Measurements from ENCODE around the gene MAP3K13. TPM values are rescaled to one million over a fixed set of nuclear protein-coding genes. Genes with fewer than 3 reads are reported as not detected.

The MAP3K13 gene
- total RNA-seq, 1 donor from 2014 or later = 14.7 TPM

- Mint-ChIP-seq H3K4me1 (ENCODE audit: low read depth) (peaks cover 14% of the 10 kb centered on the region), H3K4me3 (ENCODE audit: low read depth) (no peak overlapping the region), H3K36me3 (ENCODE audit: low read depth) (no peaks in the 10 kb centered on the region), H3K9me3 (no peaks in the 10 kb centered on the region), H3K27ac (no peak overlapping the region), H3K27me3 (ENCODE audit: low read depth) (peaks cover 8% of the 10 kb centered on the region)
- DNase-seq (ENCODE audit: low spot score) = no peak
- intact Hi-C loops (cut with micrococcal nuclease) = no loop called here
These were observed 32.7 kb upstream of the MAP3K13 start for GRCh38 chr3:185330238-185330637.

- peaks cover 8% of the 10 kb centered on the region for H3K27me3 Mint-ChIP-seq (ENCODE audit: low read depth)
- H3K9me3 Mint-ChIP-seq = no peaks in the 10 kb centered on the region
- DNase-seq (ENCODE audit: low spot score) = no peak
- H3K36me3 Mint-ChIP-seq (ENCODE audit: low read depth) = no peaks in the 10 kb centered on the region
- no peak overlapping the region for H3K4me3 Mint-ChIP-seq (ENCODE audit: low read depth)
- intact Hi-C loops (cut with micrococcal nuclease) = no loop called here
- H3K27ac Mint-ChIP-seq = no peak overlapping the region
- peaks cover 14% of the 10 kb centered on the region for H3K4me1 Mint-ChIP-seq (ENCODE audit: low read depth)
These were observed 32.3 kb upstream of the MAP3K13 start for GRCh38 chr3:185330644-185331043.

- Mint-ChIP-seq H3K4me1 (ENCODE audit: low read depth) (peaks cover 18% of the 10 kb centered on the region), H3K36me3 (ENCODE audit: low read depth) (no peaks in the 10 kb centered on the region), H3K27me3 (ENCODE audit: low read depth) (peaks cover 1% of the 10 kb centered on the region), H3K4me3 (ENCODE audit: low read depth) (no peak overlapping the region), H3K27ac (no peak overlapping the region), H3K9me3 (no peaks in the 10 kb centered on the region)
- DNase-seq (ENCODE audit: low spot score) = no peak
- intact Hi-C loops (cut with micrococcal nuclease) = no loop called here
These were observed 30.8 kb upstream of the MAP3K13 start for GRCh38 chr3:185332026-185332735.

- Mint-ChIP-seq H3K36me3 (ENCODE audit: low read depth) (no peaks in the 10 kb centered on the region), H3K27ac (no peak overlapping the region), H3K4me1 (ENCODE audit: low read depth) (peaks cover 18% of the 10 kb centered on the region), H3K27me3 (ENCODE audit: low read depth) (no peaks in the 10 kb centered on the region), H3K9me3 (no peaks in the 10 kb centered on the region), H3K4me3 (ENCODE audit: low read depth) (no peak overlapping the region)
- no peak for DNase-seq (ENCODE audit: low spot score)
- intact Hi-C loops (cut with micrococcal nuclease) = no loop called here
These were observed 27.1 kb upstream of the MAP3K13 start for GRCh38 chr3:185335799-185336198.

- no peaks in the 10 kb centered on the region for H3K9me3 Mint-ChIP-seq
- intact Hi-C loops (cut with micrococcal nuclease) = no loop called here
- peaks cover 16% of the 10 kb centered on the region for H3K4me1 Mint-ChIP-seq (ENCODE audit: low read depth)
- H3K36me3 Mint-ChIP-seq (ENCODE audit: low read depth) = no peaks in the 10 kb centered on the region
- H3K27me3 Mint-ChIP-seq (ENCODE audit: low read depth) = no peaks in the 10 kb centered on the region
- DNase-seq (ENCODE audit: low spot score) = no peak
- no peak overlapping the region for H3K4me3 Mint-ChIP-seq (ENCODE audit: low read depth)
- H3K27ac Mint-ChIP-seq = no peak overlapping the region
These were observed 25.6 kb upstream of the MAP3K13 start for GRCh38 chr3:185337231-185337816.

GRCh38 chr3:185339945-185340344 lies 23.0 kb upstream of the MAP3K13 start:
- no peaks in the 10 kb centered on the region for H3K27me3 Mint-ChIP-seq (ENCODE audit: low read depth)
- intact Hi-C loops (cut with micrococcal nuclease) = no loop called here

GRCh38 chr3:185340751-185341150 lies 22.2 kb upstream of the MAP3K13 start:
- H3K4me3 Mint-ChIP-seq (ENCODE audit: low read depth) = no peak overlapping the region
- H3K9me3 Mint-ChIP-seq = no peaks in the 10 kb centered on the region
- no peaks in the 10 kb centered on the region for H3K27me3 Mint-ChIP-seq (ENCODE audit: low read depth)
- no peak overlapping the region for H3K27ac Mint-ChIP-seq
- intact Hi-C loops (cut with micrococcal nuclease) = no loop called here
- DNase-seq (ENCODE audit: low spot score) = no peak
- no peaks in the 10 kb centered on the region for H3K36me3 Mint-ChIP-seq (ENCODE audit: low read depth)
- peaks cover 12% of the 10 kb centered on the region for H3K4me1 Mint-ChIP-seq (ENCODE audit: low read depth)

More at GRCh38 chr3:185339945-185340344, 23.0 kb upstream of the MAP3K13 start:
- H3K36me3 Mint-ChIP-seq (ENCODE audit: low read depth) = no peaks in the 10 kb centered on the region
- H3K27ac Mint-ChIP-seq = no peak overlapping the region
- H3K9me3 Mint-ChIP-seq = no peaks in the 10 kb centered on the region
- no peak overlapping the region for H3K4me3 Mint-ChIP-seq (ENCODE audit: low read depth)
- peaks cover 14% of the 10 kb centered on the region for H3K4me1 Mint-ChIP-seq (ENCODE audit: low read depth)
- DNase-seq (ENCODE audit: low spot score) = no peak

GRCh38 chr3:185341616-185342458 lies 21.1 kb upstream of the MAP3K13 start:
- no peaks in the 10 kb centered on the region for H3K36me3 Mint-ChIP-seq (ENCODE audit: low read depth)
- peaks cover 9% of the 10 kb centered on the region for H3K4me1 Mint-ChIP-seq (ENCODE audit: low read depth)

GRCh38 chr3:185342459-185343174 lies 20.3 kb upstream of the MAP3K13 start:
- no peak for DNase-seq (ENCODE audit: low spot score)
- no peak overlapping the region for H3K27ac Mint-ChIP-seq
- H3K27me3 Mint-ChIP-seq (ENCODE audit: low read depth) = peaks cover 1% of the 10 kb centered on the region
- H3K36me3 Mint-ChIP-seq (ENCODE audit: low read depth) = no peaks in the 10 kb centered on the region
- no peak overlapping the region for H3K4me3 Mint-ChIP-seq (ENCODE audit: low read depth)
- intact Hi-C loops (cut with micrococcal nuclease) = no loop called here
- H3K9me3 Mint-ChIP-seq = no peaks in the 10 kb centered on the region
- peaks cover 9% of the 10 kb centered on the region for H3K4me1 Mint-ChIP-seq (ENCODE audit: low read depth)

More at GRCh38 chr3:185341616-185342458, 21.1 kb upstream of the MAP3K13 start:
- H3K4me3 Mint-ChIP-seq (ENCODE audit: low read depth) = no peak overlapping the region
- H3K27me3 Mint-ChIP-seq (ENCODE audit: low read depth) = peaks cover 1% of the 10 kb centered on the region
- no peaks in the 10 kb centered on the region for H3K9me3 Mint-ChIP-seq
- no peak overlapping the region for H3K27ac Mint-ChIP-seq
- no peak for DNase-seq (ENCODE audit: low spot score)
- intact Hi-C loops (cut with micrococcal nuclease) = no loop called here

GRCh38 chr3:185347399-185347798 lies 15.5 kb upstream of the MAP3K13 start:
- DNase-seq (ENCODE audit: low spot score) = no peak
- intact Hi-C loops (cut with micrococcal nuclease) = no loop called here
- Mint-ChIP-seq H3K27ac (no peak overlapping the region), H3K4me3 (ENCODE audit: low read depth) (no peak overlapping the region), H3K9me3 (no peaks in the 10 kb centered on the region), H3K36me3 (ENCODE audit: low read depth) (no peaks in the 10 kb centered on the region), H3K27me3 (ENCODE audit: low read depth) (peaks cover 6% of the 10 kb centered on the region), H3K4me1 (ENCODE audit: low read depth) (peaks cover 6% of the 10 kb centered on the region)

- Mint-ChIP-seq H3K27ac (no peak overlapping the region), H3K4me3 (ENCODE audit: low read depth) (no peak overlapping the region), H3K9me3 (no peaks in the 10 kb centered on the region), H3K27me3 (ENCODE audit: low read depth) (peaks cover 12% of the 10 kb centered on the region), H3K36me3 (ENCODE audit: low read depth) (no peaks in the 10 kb centered on the region), H3K4me1 (ENCODE audit: low read depth) (no peaks in the 10 kb centered on the region)
- intact Hi-C loops (cut with micrococcal nuclease) = loop anchor here (5.0 to 10.0 kb wide), 2 partner anchors 206 to 234 kb away; partner anchors contain the start of gene SENP2
- no peak for DNase-seq (ENCODE audit: low spot score)
These were observed 12.1 kb upstream of the MAP3K13 start for GRCh38 chr3:185350841-185351240.

GRCh38 chr3:185351396-185351795 lies 11.5 kb upstream of the MAP3K13 start:
- no peak overlapping the region for H3K4me3 Mint-ChIP-seq (ENCODE audit: low read depth)
- intact Hi-C loops (cut with micrococcal nuclease) = loop anchor here (5.0 to 10.0 kb wide), 2 partner anchors 206 to 233 kb away; partner anchors contain the start of gene SENP2
- peaks cover 15% of the 10 kb centered on the region for H3K27me3 Mint-ChIP-seq (ENCODE audit: low read depth)
- H3K4me1 Mint-ChIP-seq (ENCODE audit: low read depth) = no peaks in the 10 kb centered on the region
- no peaks in the 10 kb centered on the region for H3K36me3 Mint-ChIP-seq (ENCODE audit: low read depth)
- H3K9me3 Mint-ChIP-seq = no peaks in the 10 kb centered on the region
- no peak for DNase-seq (ENCODE audit: low spot score)
- no peak overlapping the region for H3K27ac Mint-ChIP-seq
